Astrocyte (in vitro differentiated cells and primary cell): Measurements from ENCODE around the gene INPP4A. TPM values are rescaled to one million over a fixed set of nuclear protein-coding genes. Genes with fewer than 3 reads are reported as not detected.

ENCODE experiments used
- DNase-seq: peaks from one replicate; pipeline ENCODE4 v3.0.0-alpha.2; 2010; ENCODE audit warnings: low read depth
- FAIRE-seq: peaks from 2 replicates; lab custom pipeline; 2011; peaks lifted over from hg19 to GRCh38; lab: Jason Lieb, UNC
- H2AFZ ChIP-seq: 2 replicates; pipeline ENCODE4 v1.6.0; 2012; ENCODE audit warnings: low read depth, low read length, inconsistent platforms
- H3K27ac ChIP-seq: 2 replicates; pipeline ENCODE4 v1.5.1; 2011; ENCODE audit warnings: low read depth, low read length, inconsistent platforms
- H3K27me3 ChIP-seq: 2 replicates; pipeline ENCODE4 v1.6.0; 2011; ENCODE audit warnings: low read length, inconsistent platforms; ENCODE audit not compliant: insufficient read depth
- H3K36me3 ChIP-seq: 2 replicates; pipeline ENCODE4 v1.5.1; 2011; ENCODE audit warnings: low read length, inconsistent platforms; ENCODE audit not compliant: insufficient read depth
- H3K4me1 ChIP-seq: 2 replicates; pipeline ENCODE4 v1.5.1; 2011; ENCODE audit warnings: low read length, inconsistent platforms; ENCODE audit not compliant: insufficient read depth
- H3K4me2 ChIP-seq: 2 replicates; pipeline ENCODE4 v1.6.0; 2012; ENCODE audit warnings: low read length, inconsistent platforms
- H3K4me3 ChIP-seq: 2 replicates; pipeline ENCODE4 v1.5.1; 2011; ENCODE audit warnings: low read depth, mild to moderate bottlenecking, low read length, inconsistent platforms; ENCODE audit not compliant: insufficient read depth
- H3K79me2 ChIP-seq: 2 replicates; pipeline ENCODE4 v1.6.0; 2012; ENCODE audit warnings: mild to moderate bottlenecking, low read length, inconsistent platforms; ENCODE audit not compliant: insufficient read depth
- H3K9ac ChIP-seq: 2 replicates; pipeline ENCODE4 v1.6.0; 2012; ENCODE audit warnings: mild to moderate bottlenecking, low read length, inconsistent platforms
- H3K9me3 ChIP-seq: 2 replicates; pipeline ENCODE4 v1.5.1; 2012; ENCODE audit warnings: low read depth, mild to moderate bottlenecking, low read length, inconsistent platforms; ENCODE audit not compliant: insufficient read depth
- H4K20me1 ChIP-seq: 2 replicates; pipeline ENCODE4 v1.6.0; 2012; ENCODE audit warnings: low read length, inconsistent platforms; ENCODE audit not compliant: insufficient read depth
- H3K27ac Mint-ChIP-seq: one replicate; pipeline ENCODE4 v1.8.0; 2021; ENCODE audit warnings: mild to moderate bottlenecking, mixed read lengths; ENCODE audit not compliant: unreplicated experiment
- H3K27me3 Mint-ChIP-seq: one replicate; pipeline ENCODE4 v1.8.0; 2021; ENCODE audit warnings: low read depth, mixed read lengths; ENCODE audit not compliant: unreplicated experiment
- H3K36me3 Mint-ChIP-seq: one replicate; pipeline ENCODE4 v1.8.0; 2021; ENCODE audit warnings: low read depth, mixed read lengths; ENCODE audit not compliant: unreplicated experiment
- H3K4me1 Mint-ChIP-seq: one replicate; pipeline ENCODE4 v1.8.0; 2021; ENCODE audit warnings: low read depth, mixed read lengths; ENCODE audit not compliant: unreplicated experiment
- H3K4me3 Mint-ChIP-seq: one replicate; pipeline ENCODE4 v1.8.0; 2021; ENCODE audit warnings: mild to moderate bottlenecking, moderate library complexity, mixed read lengths; ENCODE audit not compliant: unreplicated experiment
- H3K9me3 Mint-ChIP-seq: one replicate; pipeline ENCODE4 v1.8.0; 2021; ENCODE audit warnings: mild to moderate bottlenecking, mixed read lengths; ENCODE audit not compliant: unreplicated experiment
- CTCF ChIP-seq: IDR thresholded peaks from 2 replicates; pipeline ENCODE4 v1.5.1; 2011; ENCODE audit warnings: low read depth, mild to moderate bottlenecking, inconsistent platforms, low read length, moderate library complexity; ENCODE audit not compliant: insufficient read depth
- EZH2 ChIP-seq: IDR thresholded peaks from 2 replicates; pipeline ENCODE4 v1.6.1; 2012; ENCODE audit warnings: mild to moderate bottlenecking, low read length, inconsistent platforms; ENCODE audit not compliant: insufficient read depth
- total RNA-seq: library from RNA; stranded (reverse); gene quantifications from 2 replicates; pipeline ENCODE4 v1.2.1, GENCODE V29; 2021

The INPP4A gene
- total RNA-seq, 1 donor from 2014 or later: 19.4 TPM

DNA sequence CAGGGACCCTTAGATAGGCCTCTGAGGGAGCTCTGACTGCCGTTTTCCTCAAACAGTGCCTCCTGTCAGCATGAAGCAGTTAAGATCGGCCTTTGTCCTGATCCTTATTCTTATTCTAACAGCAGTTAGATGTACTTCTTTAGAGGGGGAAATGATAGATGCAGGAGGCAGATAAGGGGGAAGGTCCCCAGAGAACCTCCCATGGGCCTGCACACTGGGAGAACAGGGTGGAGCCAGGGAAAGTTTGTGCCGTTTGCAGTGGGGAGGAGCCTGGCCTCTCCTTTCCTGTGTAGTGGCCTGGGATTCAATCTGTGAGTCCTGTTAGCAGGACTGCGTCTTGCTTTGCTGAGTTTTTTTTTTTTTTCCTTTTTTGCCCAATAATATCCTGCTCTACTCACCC is 7.9 kb upstream of the INPP4A start:
- FAIRE-seq: no peak
- H3K4me3 Mint-ChIP-seq: no peak overlapping the region
- Histone ChIP-seq H3K27me3 (peaks cover 4% of the 10 kb centered on the region), H3K4me3 (no peak overlapping the region), H3K4me2 (no peak overlapping the region), H2AFZ (no peak overlapping the region), H3K4me1 (no peaks in the 10 kb centered on the region), H3K36me3 (no peaks in the 10 kb centered on the region), H3K79me2 (no peaks in the 10 kb centered on the region), H3K27ac (no peak overlapping the region), H3K9me3 (peaks cover 4% of the 10 kb centered on the region), H3K9ac (no peak overlapping the region), H4K20me1 (no peaks in the 10 kb centered on the region)
- no peak overlapping the region for H3K27ac Mint-ChIP-seq
- H3K9me3 Mint-ChIP-seq: peaks cover 22% of the 10 kb centered on the region
- H3K36me3 Mint-ChIP-seq: peaks cover 2% of the 10 kb centered on the region
- H3K27me3 Mint-ChIP-seq: no peaks in the 10 kb centered on the region
- TF ChIP-seq CTCF (no peak), EZH2 (no peak)
- DNase-seq: no peak
- H3K4me1 Mint-ChIP-seq: no peaks in the 10 kb centered on the region

- Histone ChIP-seq H3K4me3 (no peak overlapping the region), H3K9ac (no peak overlapping the region), H3K9me3 (peaks cover under 1% of the 10 kb centered on the region), H3K4me2 (no peak overlapping the region), H3K27ac (no peak overlapping the region), H3K36me3 (no peaks in the 10 kb centered on the region), H3K27me3 (peaks cover 4% of the 10 kb centered on the region), H3K79me2 (no peaks in the 10 kb centered on the region), H3K4me1 (no peaks in the 10 kb centered on the region), H4K20me1 (no peaks in the 10 kb centered on the region), H2AFZ (no peak overlapping the region)
- H3K9me3 Mint-ChIP-seq: peaks cover 22% of the 10 kb centered on the region
- H3K4me3 Mint-ChIP-seq: no peak overlapping the region
- no peaks in the 10 kb centered on the region for H3K4me1 Mint-ChIP-seq
- H3K27me3 Mint-ChIP-seq: no peaks in the 10 kb centered on the region
- no peak for DNase-seq
- no peak overlapping the region for H3K27ac Mint-ChIP-seq
- no peak for FAIRE-seq
- peaks cover 2% of the 10 kb centered on the region for H3K36me3 Mint-ChIP-seq
- no peak for TF ChIP-seq CTCF
- no peak for TF ChIP-seq EZH2
These were observed 6.2 kb upstream of the INPP4A start for GRCh38 chr2:98438190-98439133.
